ENCODE data around the gene LYRM1. TPM values are rescaled to one million over a fixed set of nuclear protein-coding genes. Genes with fewer than 3 reads are reported as not detected.
"Not testable (repeated sequence)": the region's sequence is repeated elsewhere in the genome, so short reads cannot be mapped to it uniquely, and the experiment has no call there.

The LYRM1 gene
- total and polyA plus RNA-seq, 8 donors: 6.7 to 58.5 (median 27.8) TPM

DNA sequence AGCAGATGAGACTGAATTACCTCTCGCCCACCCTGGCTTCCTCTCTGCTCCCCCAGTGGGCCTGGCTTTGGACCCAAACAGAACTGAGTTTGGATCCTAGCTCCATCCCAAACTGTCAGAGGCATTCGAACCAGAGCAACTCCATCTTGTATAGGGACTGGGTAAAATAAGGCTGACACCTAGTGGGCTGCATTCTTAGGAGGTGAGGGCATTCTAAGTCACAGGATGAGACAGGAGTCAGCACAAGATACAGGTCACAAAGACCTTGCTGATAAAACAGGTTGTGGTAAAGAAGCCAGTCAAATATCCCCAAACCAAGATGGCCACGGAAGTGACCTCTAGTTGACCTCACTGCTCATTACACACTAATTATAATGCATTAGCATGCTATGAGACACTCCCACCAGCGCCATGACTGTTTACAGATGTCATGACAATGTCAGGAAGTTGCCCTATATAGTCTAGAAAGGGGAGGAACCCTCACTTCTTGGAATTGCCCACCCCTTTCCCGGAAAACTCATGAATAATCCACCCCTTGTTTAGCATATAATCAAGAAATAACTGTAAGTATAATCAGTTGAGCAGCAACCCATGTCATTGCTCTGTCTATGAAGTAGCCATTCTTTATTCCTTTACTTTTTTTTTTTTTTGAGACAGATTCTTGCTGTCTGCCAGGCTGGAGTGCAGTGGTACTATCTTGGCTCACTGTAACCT lies 44.4 kb downstream of the LYRM1 start:
- Histone ChIP-seq H3K27ac (no peak overlapping the region), H3K4me1 (no peaks in the 10 kb centered on the region), H3K4me3 (no peak overlapping the region), H3K9me3 (no peaks in the 10 kb centered on the region), H3K36me3 (no peaks in the 10 kb centered on the region), H3K27me3 (no peaks in the 10 kb centered on the region)
- peak in 1 of 2 donors; percentile 9 for DNase-seq
- intact Hi-C loops (cut with DNase I; ENCODE audit: low total_unique reads): no loop called here
- 77 to 89% (median 82%) methylated on average over 5 of the region's 5 CpGs for WGBS, 5 donors
- no peak for TF ChIP-seq POLR2A (IDR thresholded peaks at IDR 0.05)
- TF ChIP-seq, protein P1, sequence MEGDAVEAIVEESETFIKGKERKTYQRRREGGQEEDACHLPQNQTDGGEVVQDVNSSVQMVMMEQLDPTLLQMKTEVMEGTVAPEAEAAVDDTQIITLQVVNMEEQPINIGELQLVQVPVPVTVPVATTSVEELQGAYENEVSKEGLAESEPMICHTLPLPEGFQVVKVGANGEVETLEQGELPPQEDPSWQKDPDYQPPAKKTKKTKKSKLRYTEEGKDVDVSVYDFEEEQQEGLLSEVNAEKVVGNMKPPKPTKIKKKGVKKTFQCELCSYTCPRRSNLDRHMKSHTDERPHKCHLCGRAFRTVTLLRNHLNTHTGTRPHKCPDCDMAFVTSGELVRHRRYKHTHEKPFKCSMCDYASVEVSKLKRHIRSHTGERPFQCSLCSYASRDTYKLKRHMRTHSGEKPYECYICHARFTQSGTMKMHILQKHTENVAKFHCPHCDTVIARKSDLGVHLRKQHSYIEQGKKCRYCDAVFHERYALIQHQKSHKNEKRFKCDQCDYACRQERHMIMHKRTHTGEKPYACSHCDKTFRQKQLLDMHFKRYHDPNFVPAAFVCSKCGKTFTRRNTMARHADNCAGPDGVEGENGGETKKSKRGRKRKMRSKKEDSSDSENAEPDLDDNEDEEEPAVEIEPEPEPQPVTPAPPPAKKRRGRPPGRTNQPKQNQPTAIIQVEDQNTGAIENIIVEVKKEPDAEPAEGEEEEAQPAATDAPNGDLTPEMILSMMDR (IDR thresholded peaks at IDR 0.05): peak in 1 of 7 experiments; percentile 16
- no peak for TF ChIP-seq POLR2AphosphoS5 (IDR thresholded peaks at IDR 0.05)
- TF ChIP-seq EP300 (IDR thresholded peaks at IDR 0.05): no peak

DNA sequence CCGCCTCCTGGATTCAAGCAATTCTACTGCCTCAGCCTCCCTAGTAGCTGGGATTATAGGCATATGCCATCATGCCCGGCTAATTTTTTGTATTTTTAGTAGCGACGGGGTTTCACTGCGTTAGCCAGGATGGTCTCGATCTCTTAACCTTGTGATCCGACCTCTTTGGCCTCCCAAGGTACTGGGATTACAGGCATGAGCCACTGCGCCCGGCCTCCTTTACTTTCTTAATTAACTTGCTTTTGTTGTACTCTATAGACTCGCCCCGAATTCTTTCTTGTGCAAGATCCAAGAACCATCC lies 45.0 kb downstream of the LYRM1 start:
- WGBS, 5 donors: 94 to 96% (median 95%) methylated on average over 11 of the region's 11 CpGs
- H3K4me1 ChIP-seq; intact Hi-C loops (cut with DNase I; ENCODE audit: low total_unique reads); H3K9me3 ChIP-seq; H3K27me3 ChIP-seq; H3K36me3 ChIP-seq; DNase-seq; H3K4me3 ChIP-seq; H3K27ac ChIP-seq: not testable (repeated sequence)

DNA sequence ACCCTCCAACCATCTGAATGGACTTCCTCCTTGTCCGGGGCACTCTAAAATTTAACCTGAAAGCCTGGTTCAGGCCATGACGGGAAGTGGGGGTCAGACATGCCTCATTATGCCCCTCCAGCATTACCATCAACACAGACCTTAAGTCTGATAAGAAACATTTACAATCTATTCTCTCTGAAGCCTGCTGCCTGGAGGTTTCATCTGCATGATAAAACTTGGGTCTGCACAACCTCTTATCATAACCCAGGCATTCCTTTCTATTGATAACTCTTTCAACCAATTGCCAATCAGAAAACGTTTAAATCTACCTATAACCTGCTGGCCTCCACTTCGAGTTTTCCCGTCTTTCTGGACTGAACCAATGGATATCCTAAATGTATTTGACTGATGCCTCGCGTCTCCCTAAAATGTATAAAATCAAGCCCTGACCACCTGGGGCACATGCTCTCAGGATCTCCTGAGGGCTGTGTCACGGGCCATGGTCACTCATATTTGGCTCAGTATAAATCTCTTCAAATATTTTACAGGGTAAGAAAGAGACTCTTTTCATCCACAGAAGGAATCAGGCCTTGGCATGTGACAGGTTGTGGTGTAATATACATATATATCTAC lies 45.6 kb downstream of the LYRM1 start:
- no peak overlapping the region for H3K4me3 ChIP-seq
- no peaks in the 10 kb centered on the region for H3K27me3 ChIP-seq
- intact Hi-C loops (cut with DNase I; ENCODE audit: low total_unique reads): no loop called here
- no peaks in the 10 kb centered on the region for H3K4me1 ChIP-seq
- H3K27ac ChIP-seq: no peak overlapping the region
- WGBS, 5 donors: 74 to 81% (median 76%) methylated on average over 8 of the region's 8 CpGs
- TF ChIP-seq POLR2A (IDR thresholded peaks at IDR 0.05): no peak
- no peak for TF ChIP-seq EP300 (IDR thresholded peaks at IDR 0.05)
- DNase-seq: no peak
- no peaks in the 10 kb centered on the region for H3K36me3 ChIP-seq
- no peaks in the 10 kb centered on the region for H3K9me3 ChIP-seq

DNA sequence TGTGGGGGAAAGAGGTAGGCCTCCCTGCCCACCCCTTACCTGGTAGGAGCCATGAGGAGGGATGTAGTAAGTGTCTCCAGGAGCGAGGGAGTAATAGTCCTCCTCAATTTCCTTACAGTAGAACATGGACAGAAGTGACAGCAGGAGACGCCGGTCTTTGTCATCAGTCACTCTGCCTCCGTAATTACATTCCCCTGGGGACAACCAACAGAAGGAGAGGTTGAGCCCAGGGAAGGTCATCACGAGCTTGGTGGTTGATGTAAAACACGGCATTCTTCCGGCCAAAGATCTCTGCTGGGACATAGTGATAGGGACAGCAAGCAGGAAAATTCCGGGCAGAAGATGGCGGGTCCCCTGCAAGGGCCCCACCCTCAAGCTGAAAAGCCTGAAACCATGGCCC lies 47.9 kb downstream of the LYRM1 start:
- Histone ChIP-seq H3K27ac (no peak overlapping the region), H3K4me3 (no peak overlapping the region), H3K27me3 (no peaks in the 10 kb centered on the region), H3K9me3 (no peaks in the 10 kb centered on the region), H3K36me3 (no peaks in the 10 kb centered on the region), H3K4me1 (no peaks in the 10 kb centered on the region)
- 86 to 92% (median 90%) methylated on average over 9 of the region's 9 CpGs for WGBS, 5 donors
- no peak for DNase-seq
- intact Hi-C loops (cut with DNase I; ENCODE audit: low total_unique reads): no loop called here
- no peak for TF ChIP-seq EP300 (IDR thresholded peaks at IDR 0.05)
- TF ChIP-seq POLR2AphosphoS5 (IDR thresholded peaks at IDR 0.05): no peak
- no peak for TF ChIP-seq POLR2A (IDR thresholded peaks at IDR 0.05)
- TF ChIP-seq, protein P1 (IDR thresholded peaks at IDR 0.05): no peak

DNA sequence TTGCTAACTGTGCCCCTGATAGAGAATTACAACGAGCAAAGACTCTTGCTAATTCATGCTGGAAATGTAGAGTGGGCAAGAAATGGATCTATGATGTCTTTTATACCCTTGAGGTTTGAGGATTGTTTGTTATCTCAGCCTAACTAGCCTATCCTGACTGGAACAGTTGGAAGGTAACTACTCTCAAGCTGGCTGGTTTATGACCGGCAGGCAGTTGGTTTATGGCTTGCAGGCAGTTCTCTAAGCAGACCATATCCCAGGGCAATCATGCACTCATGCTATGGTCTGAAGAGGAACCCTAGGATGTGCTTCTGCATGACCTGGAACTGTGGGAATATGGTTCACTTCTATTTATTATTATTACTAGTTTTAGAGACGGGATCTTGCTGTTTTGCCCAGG lies 49.1 kb downstream of the LYRM1 start:
- TF ChIP-seq, protein P1 (IDR thresholded peaks at IDR 0.05): no peak
- no peak for TF ChIP-seq POLR2AphosphoS5 (IDR thresholded peaks at IDR 0.05)
- no peak for TF ChIP-seq POLR2A (IDR thresholded peaks at IDR 0.05)
- TF ChIP-seq EP300 (IDR thresholded peaks at IDR 0.05): no peak
- Histone ChIP-seq H3K27me3 (no peaks in the 10 kb centered on the region), H3K4me1 (no peaks in the 10 kb centered on the region), H3K9me3 (no peaks in the 10 kb centered on the region), H3K4me3 (no peak overlapping the region), H3K27ac (no peak overlapping the region), H3K36me3 (no peaks in the 10 kb centered on the region)
- intact Hi-C loops (cut with DNase I; ENCODE audit: low total_unique reads): no loop called here
- no peak for DNase-seq
- 79 to 88% (median 83%) methylated on average over 3 of the region's 3 CpGs for WGBS, 5 donors
